Muscle of arm (tissue), 12 donors: Measurements from ENCODE around the gene MTCH1. TPM values are rescaled to one million over a fixed set of nuclear protein-coding genes. Genes with fewer than 3 reads are reported as not detected.

ENCODE experiments used
- DNase-seq: peaks from one replicate; pipeline ENCODE4 v3.0.0-alpha.2; 2013
- polyA plus RNA-seq, 12 donors: library from polyadenylated mRNA; unstranded; fragments of 120-200 nt; gene quantifications; one replicate each; pipeline ENCODE4 v1.2.1, GENCODE V29; 2013; ENCODE audit not compliant: insufficient read length in 12 of 12

Gene MTCH1
- polyA plus RNA-seq, 12 donors: 92.8 to 129 (median 105) TPM; not detected in 1

- no peak for DNase-seq
These were observed 52.9 kb downstream of the MTCH1 start for GRCh38 chr6:36933102-36933501.

- no peak for DNase-seq
These were observed 55.5 kb downstream of the MTCH1 start for GRCh38 chr6:36930483-36930882.

GRCh38 chr6:36929607-36930006 lies 56.4 kb downstream of the MTCH1 start:
- DNase-seq: no peak

GRCh38 chr6:36929152-36929551 lies 56.8 kb downstream of the MTCH1 start:
- no peak for DNase-seq

GRCh38 chr6:36928547-36928918 lies 57.5 kb downstream of the MTCH1 start:
- no peak for DNase-seq

- DNase-seq: no peak
These were observed 58.1 kb downstream of the MTCH1 start for GRCh38 chr6:36927691-36928546.

GRCh38 chr6:36926708-36927513 lies 59.1 kb downstream of the MTCH1 start:
- DNase-seq: no peak

- no peak for DNase-seq
These were observed 60.2 kb downstream of the MTCH1 start for GRCh38 chr6:36925809-36926208.

GRCh38 chr6:36924778-36925374 lies 61.1 kb downstream of the MTCH1 start:
- no peak for DNase-seq

- no peak for DNase-seq
These were observed 61.9 kb downstream of the MTCH1 start for GRCh38 chr6:36924131-36924530.

GRCh38 chr6:36920546-36920945 lies 65.5 kb downstream of the MTCH1 start:
- no peak for DNase-seq

GRCh38 chr6:36920049-36920448 lies 65.9 kb downstream of the MTCH1 start:
- DNase-seq: no peak

Other genes starting within 250 kb of the MTCH1 start
- 10 to 100 TPM in 7 of 12 donors, 1 to 10 TPM in 4, not detected in 1; 5.7 to 30.5 (median 11.1) TPM for gene CPNE5, start 146.8 kb downstream of the MTCH1 start, polyA plus RNA-seq
- 10 to 100 TPM in 11 of 12 donors, not detected in 1; 29.9 to 46.2 (median 36.8) TPM for gene PPIL1, start 111.4 kb downstream of the MTCH1 start, polyA plus RNA-seq
- 10 to 100 TPM in 11 of 12 donors, not detected in 1; 32.1 to 45.0 (median 37.1) TPM for gene C6orf89, start 100.2 kb downstream of the MTCH1 start, polyA plus RNA-seq
- gene PI16, start 31.5 kb downstream of the MTCH1 start, polyA plus RNA-seq: 10 to 100 TPM in 6 of 12 donors, 1 to 10 TPM in 5, not detected in 1; 5.1 to 65.3 (median 10.9) TPM
- 1 to 10 TPM in 11 of 12 donors, not detected in 1; 2.4 to 8.1 (median 3.0) TPM for gene FGD2, start 19.5 kb upstream of the MTCH1 start, polyA plus RNA-seq
- gene PIM1, start 184.0 kb upstream of the MTCH1 start, polyA plus RNA-seq: 10 to 100 TPM in 11 of 12 donors, not detected in 1; 14.0 to 36.4 (median 26.1) TPM